Left lung (tissue), 10 donors: Measurements from ENCODE around the gene CPE. TPM values are rescaled to one million over a fixed set of nuclear protein-coding genes. Genes with fewer than 3 reads are reported as not detected.
A peak's percentile ranks its signal among the peaks of the same experiment; 100 is the strongest.

Experiments used
- ATAC-seq: fragments of 200-7000 bp; cut with Tn5 transposase; one replicate; pipeline ENCODE4 v1.9.1; 2020; ENCODE audit warnings: moderate library complexity
- DNase-seq, 4 donors: peaks; one replicate each; pipeline ENCODE4 v3.0.0-alpha.2; 2013 to 2020
- H3K27ac ChIP-seq, 2 donors: fragments of 200-600 bp; sonication (generic) in 1 of 2; one replicate each; pipeline versions ENCODE4 v1.5.0 to v1.8.0; 2020 to 2021
- H3K27me3 ChIP-seq, 2 donors: fragments of 200-600 bp; sonication (generic) in 1 of 2; one replicate each; pipeline versions ENCODE4 v1.5.0 to v1.8.0; 2020 to 2021
- H3K36me3 ChIP-seq, 2 donors: fragments of 200-600 bp; sonication (generic) in 1 of 2; one replicate each; pipeline versions ENCODE4 v1.5.0 to v1.8.0; 2020 to 2021
- H3K4me1 ChIP-seq, 2 donors: fragments of 200-600 bp; one replicate each; pipeline ENCODE4 v1.8.0; 2021
- H3K4me3 ChIP-seq, 2 donors: fragments of 200-600 bp; sonication (generic) in 1 of 2; one replicate each; pipeline versions ENCODE4 v1.5.0 to v1.8.0; 2020 to 2021; ENCODE audit warnings: mild to moderate bottlenecking in 1 of 2
- H3K9me3 ChIP-seq, 2 donors: fragments of 200-600 bp; sonication (generic) in 1 of 2; one replicate each; pipeline versions ENCODE4 v1.5.0 to v1.8.0; 2020 to 2021
- intact Hi-C, 2 donors: fragments of 100-400 bp; cut with DNase I; formaldehyde crosslinking; loops; one replicate each; pipeline versions ENCODE4 v1.11.2 to v1.14.2; 2022
- polyA plus RNA-seq, 6 donors: library from polyadenylated mRNA; unstranded; fragments of 120-200 nt; gene quantifications; one replicate each; pipeline ENCODE4 v1.2.1, GENCODE V29; 2013; ENCODE audit not compliant: insufficient read length in 6 of 6
- total RNA-seq, 2 donors: library from RNA; stranded (reverse); fragmentation: NEBNext Ultra II Directional; extraction: Animal tissue kit (Norgen Biotek cat#: 25700); gene quantifications; one replicate each; pipeline ENCODE4 v1.2.1, GENCODE V29; 2021
- TF ChIP-seq, protein P1 (sequence below), 2 donors: fragments of 200-600 bp; sonication (generic) in 1 of 2; IDR thresholded peaks; one replicate each; pipeline versions ENCODE4 v1.5.0 to v1.8.0; 2021; ENCODE audit warnings: antibody characterized with exemption in 2 of 2
- donor health status: DM: no; HTN: yes; CAD: no.
- donor health status: DM: no; HTN: no; CAD: no.

The CPE gene
- total and polyA plus RNA-seq, 8 donors = 24.5 to 222 (median 161) TPM

GRCh38 chr4:165394275-165394674 is 15.5 kb downstream of the CPE start:
- Histone ChIP-seq H3K36me3 (no peaks in the 10 kb centered on the region), H3K27me3 (no peaks in the 10 kb centered on the region), H3K9me3 (no peaks in the 10 kb centered on the region), H3K27ac (no peak overlapping the region), H3K4me1 (no peaks in the 10 kb centered on the region), H3K4me3 (no peak overlapping the region)
- DNase-seq (no peak), ATAC-seq (no peak)
- TF ChIP-seq, protein P1, sequence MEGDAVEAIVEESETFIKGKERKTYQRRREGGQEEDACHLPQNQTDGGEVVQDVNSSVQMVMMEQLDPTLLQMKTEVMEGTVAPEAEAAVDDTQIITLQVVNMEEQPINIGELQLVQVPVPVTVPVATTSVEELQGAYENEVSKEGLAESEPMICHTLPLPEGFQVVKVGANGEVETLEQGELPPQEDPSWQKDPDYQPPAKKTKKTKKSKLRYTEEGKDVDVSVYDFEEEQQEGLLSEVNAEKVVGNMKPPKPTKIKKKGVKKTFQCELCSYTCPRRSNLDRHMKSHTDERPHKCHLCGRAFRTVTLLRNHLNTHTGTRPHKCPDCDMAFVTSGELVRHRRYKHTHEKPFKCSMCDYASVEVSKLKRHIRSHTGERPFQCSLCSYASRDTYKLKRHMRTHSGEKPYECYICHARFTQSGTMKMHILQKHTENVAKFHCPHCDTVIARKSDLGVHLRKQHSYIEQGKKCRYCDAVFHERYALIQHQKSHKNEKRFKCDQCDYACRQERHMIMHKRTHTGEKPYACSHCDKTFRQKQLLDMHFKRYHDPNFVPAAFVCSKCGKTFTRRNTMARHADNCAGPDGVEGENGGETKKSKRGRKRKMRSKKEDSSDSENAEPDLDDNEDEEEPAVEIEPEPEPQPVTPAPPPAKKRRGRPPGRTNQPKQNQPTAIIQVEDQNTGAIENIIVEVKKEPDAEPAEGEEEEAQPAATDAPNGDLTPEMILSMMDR (IDR thresholded peaks at IDR 0.05) = no peak
- intact Hi-C loops = no loop called here

GRCh38 chr4:165398570-165398969 is 19.8 kb downstream of the CPE start:
- H3K36me3 ChIP-seq = no peaks in the 10 kb centered on the region
- H3K4me3 ChIP-seq = no peak overlapping the region
- H3K27ac ChIP-seq = no peak overlapping the region
- no peaks in the 10 kb centered on the region for H3K9me3 ChIP-seq
- DNase-seq (peak in 1 of 4 donors; percentile 46), ATAC-seq (peak; percentile 59)
- no peaks in the 10 kb centered on the region for H3K27me3 ChIP-seq
- no peaks in the 10 kb centered on the region for H3K4me1 ChIP-seq
- intact Hi-C loops = no loop called here
- TF ChIP-seq, protein P1 (IDR thresholded peaks at IDR 0.05) = no peak

DNA sequence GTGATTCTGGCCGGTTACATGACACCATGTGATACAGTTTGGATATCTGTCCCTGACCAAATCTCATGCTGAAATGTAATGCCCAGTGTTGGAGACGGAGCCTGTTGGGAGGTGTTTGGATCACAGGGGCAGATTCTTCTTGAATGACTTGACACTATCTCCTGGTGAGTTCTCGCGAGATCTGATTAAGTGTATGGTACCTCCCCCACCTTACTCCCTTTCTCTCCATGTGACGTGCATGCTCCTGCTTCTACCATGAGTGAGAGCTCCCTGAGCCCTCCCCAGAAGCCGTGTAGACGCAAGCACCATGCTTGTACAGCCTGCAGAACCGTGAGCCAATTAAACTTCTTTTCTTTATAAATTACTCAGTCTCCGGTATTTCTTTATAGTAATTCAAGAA is 23.6 kb downstream of the CPE start:
- no peaks in the 10 kb centered on the region for H3K36me3 ChIP-seq
- no peak overlapping the region for H3K4me3 ChIP-seq
- no peaks in the 10 kb centered on the region for H3K4me1 ChIP-seq
- no peaks in the 10 kb centered on the region for H3K27me3 ChIP-seq
- TF ChIP-seq, protein P1 (IDR thresholded peaks at IDR 0.05) = no peak
- H3K9me3 ChIP-seq = no peaks in the 10 kb centered on the region
- no peak for ATAC-seq
- intact Hi-C loops = no loop called here
- H3K27ac ChIP-seq = no peak overlapping the region
- DNase-seq = no peak

- DNase-seq (no peak), ATAC-seq (no peak)
- Histone ChIP-seq H3K36me3 (no peaks in the 10 kb centered on the region), H3K4me3 (no peak overlapping the region), H3K27me3 (no peaks in the 10 kb centered on the region), H3K9me3 (no peaks in the 10 kb centered on the region), H3K4me1 (no peaks in the 10 kb centered on the region), H3K27ac (no peak overlapping the region)
- intact Hi-C loops = no loop called here
- TF ChIP-seq, protein P1 (IDR thresholded peaks at IDR 0.05) = no peak
Observed at GRCh38 chr4:165403048-165403447, 24.2 kb downstream of the CPE start.

- Histone ChIP-seq H3K4me1 (no peaks in the 10 kb centered on the region), H3K36me3 (no peaks in the 10 kb centered on the region), H3K27ac (no peak overlapping the region), H3K4me3 (no peak overlapping the region), H3K9me3 (no peaks in the 10 kb centered on the region), H3K27me3 (no peaks in the 10 kb centered on the region)
- DNase-seq (no peak), ATAC-seq (no peak)
- intact Hi-C loops = no loop called here
- TF ChIP-seq, protein P1 (IDR thresholded peaks at IDR 0.05) = no peak
Observed at GRCh38 chr4:165403637-165404036, 24.8 kb downstream of the CPE start.
